SK-N-SH treated with all-trans-retinoic acid at 6 μM for 48 hours (cell line): Measurements from ENCODE around the gene PLEKHH3.
A peak's percentile ranks its signal among the peaks of the same experiment; 100 is the strongest.

Experiments used
- ATAC-seq: fragments of 200-7000 bp; cut with Tn5 transposase; 3 replicates; pipeline ENCODE4 v1.9.1; 2020; ENCODE audit warnings: mild to moderate bottlenecking, moderate library complexity
- ARNTL ChIP-seq: fragments of 450-650 bp; formaldehyde crosslinking; IDR thresholded peaks from 2 replicates; pipeline ENCODE4 v1.5.0; 2020; ENCODE audit warnings: low read depth, mild to moderate bottlenecking, moderate library complexity, borderline replicate concordance
- BACH2 ChIP-seq: fragments of 250-450 bp; sonication (Bioruptor Pico); IDR thresholded peaks from 2 replicates; pipeline ENCODE4 v1.9.0; 2021; ENCODE audit warnings: mild to moderate bottlenecking, borderline replicate concordance
- CREB5 ChIP-seq: fragments of 250-450 bp; sonication (Bioruptor Pico); IDR thresholded peaks from 2 replicates; pipeline ENCODE4 v1.5.1; 2020; ENCODE audit warnings: low read depth, mild to moderate bottlenecking, moderate library complexity
- CSDC2 ChIP-seq: fragments of 250-450 bp; sonication (Bioruptor Pico); IDR thresholded peaks from 2 replicates; pipeline ENCODE4 v1.5.0; 2020; ENCODE audit warnings: mild to moderate bottlenecking, moderate library complexity
- ESRRG ChIP-seq: fragments of 250-450 bp; sonication (Bioruptor Pico); IDR thresholded peaks from 2 replicates; pipeline ENCODE4 v1.6.1; 2021; ENCODE audit warnings: mild to moderate bottlenecking
- GLIS3 ChIP-seq: fragments of 250-450 bp; sonication (Bioruptor Pico); IDR thresholded peaks from 2 replicates; pipeline ENCODE4 v1.5.0; 2020; ENCODE audit warnings: mild to moderate bottlenecking, moderate library complexity
- ISL1 ChIP-seq: fragments of 250-450 bp; sonication (Bioruptor Pico); IDR thresholded peaks from 2 replicates; pipeline ENCODE4 v2.1.2; 2022; ENCODE audit warnings: mild to moderate bottlenecking, moderate library complexity
- OSR1 ChIP-seq: fragments of 250-450 bp; sonication (Bioruptor Pico); IDR thresholded peaks from 2 replicates; pipeline ENCODE4 v1.8.0; 2022; ENCODE audit warnings: moderate library complexity, mild to moderate bottlenecking, inconsistent platforms
- PATZ1 ChIP-seq: fragments of 250-450 bp; sonication (Bioruptor Pico); IDR thresholded peaks from 2 replicates; pipeline ENCODE4 v1.8.0; 2020; ENCODE audit warnings: mild to moderate bottlenecking, moderate library complexity, borderline replicate concordance
- PPARA ChIP-seq: fragments of 250-450 bp; sonication (Bioruptor Pico); IDR thresholded peaks from 2 replicates; pipeline ENCODE4 v1.5.0; 2020; ENCODE audit warnings: mild to moderate bottlenecking, borderline replicate concordance
- RARB ChIP-seq: fragments of 250-450 bp; sonication (Bioruptor Pico); IDR thresholded peaks from 2 replicates; pipeline ENCODE4 v1.8.0; 2021; ENCODE audit warnings: mild to moderate bottlenecking, moderate library complexity
- SNAI2 ChIP-seq: fragments of 250-450 bp; sonication (Bioruptor Pico); IDR thresholded peaks from 2 replicates; pipeline ENCODE4 v1.5.0; 2020; ENCODE audit warnings: mild to moderate bottlenecking, moderate library complexity
- TCF4 ChIP-seq: fragments of 250-450 bp; sonication (Bioruptor Pico); IDR thresholded peaks from 2 replicates; pipeline ENCODE4 v1.8.0; 2021; ENCODE audit warnings: mild to moderate bottlenecking, moderate library complexity, borderline replicate concordance
- TOX ChIP-seq: fragments of 250-450 bp; sonication (Bioruptor Pico); IDR thresholded peaks from 2 replicates; pipeline ENCODE4 v1.8.0; 2021; ENCODE audit warnings: mild to moderate bottlenecking, moderate library complexity, borderline replicate concordance
- TSHZ2 ChIP-seq: fragments of 250-450 bp; sonication (Bioruptor Pico); IDR thresholded peaks from 2 replicates; pipeline ENCODE4 v1.5.0; 2020; ENCODE audit warnings: mild to moderate bottlenecking, moderate library complexity
- ZC3H10 ChIP-seq: fragments of 250-450 bp; sonication (Bioruptor Pico); IDR thresholded peaks from 2 replicates; pipeline ENCODE4 v1.5.1; 2021; ENCODE audit warnings: mild to moderate bottlenecking, moderate library complexity
- ZFP3 ChIP-seq: fragments of 250-450 bp; sonication (Bioruptor Pico); IDR thresholded peaks from 2 replicates; pipeline ENCODE4 v1.5.0; 2020; ENCODE audit warnings: mild to moderate bottlenecking, moderate library complexity
- ZFP30 ChIP-seq: fragments of 450-650 bp; formaldehyde crosslinking; IDR thresholded peaks from 2 replicates; pipeline ENCODE4 v1.5.0; 2022; ENCODE audit warnings: mild to moderate bottlenecking, moderate library complexity
- ZNF565 ChIP-seq: fragments of 450-650 bp; formaldehyde crosslinking; conservative IDR thresholded peaks from 2 replicates; pipeline ENCODE4 v1.5.0; 2020; ENCODE audit warnings: low read depth, mild to moderate bottlenecking, moderate library complexity
- ZNF70 ChIP-seq: fragments of 450-650 bp; formaldehyde crosslinking; IDR thresholded peaks from 2 replicates; pipeline ENCODE4 v1.5.0; 2020; ENCODE audit warnings: mild to moderate bottlenecking, moderate library complexity
- ZNF8 ChIP-seq: fragments of 450-650 bp; formaldehyde crosslinking; IDR thresholded peaks from 2 replicates; pipeline ENCODE4 v1.5.0; 2020; ENCODE audit warnings: mild to moderate bottlenecking, moderate library complexity
- TF ChIP-seq, protein P1 (sequence below): fragments of 250-450 bp; sonication (Bioruptor Pico); IDR thresholded peaks from 2 replicates; pipeline ENCODE4 v1.5.1; 2021; ENCODE audit warnings: mild to moderate bottlenecking, moderate library complexity
- TF ChIP-seq, protein P2 (sequence below): fragments of 250-450 bp; sonication (Bioruptor Pico); IDR thresholded peaks from 2 replicates; pipeline ENCODE4 v1.8.0; 2021; ENCODE audit warnings: low read depth, mild to moderate bottlenecking, moderate library complexity, borderline replicate concordance

Gene PLEKHH3

GRCh38 chr17:42678951-42679491, 2.2 kb upstream of the PLEKHH3 start:
- no peak for ATAC-seq
- TF ChIP-seq ARNTL (CRISPR knock-in tag) (no peak), RARB (CRISPR knock-in tag) (no peak), ZFP30 (CRISPR knock-in tag) (no peak), TCF4 (no peak), SNAI2 (CRISPR knock-in tag) (no peak), ZNF565 (CRISPR knock-in tag) (no peak), ISL1 (CRISPR knock-in tag) (no peak)
- TF ChIP-seq, all 23 proteins: peak for 0

DNA sequence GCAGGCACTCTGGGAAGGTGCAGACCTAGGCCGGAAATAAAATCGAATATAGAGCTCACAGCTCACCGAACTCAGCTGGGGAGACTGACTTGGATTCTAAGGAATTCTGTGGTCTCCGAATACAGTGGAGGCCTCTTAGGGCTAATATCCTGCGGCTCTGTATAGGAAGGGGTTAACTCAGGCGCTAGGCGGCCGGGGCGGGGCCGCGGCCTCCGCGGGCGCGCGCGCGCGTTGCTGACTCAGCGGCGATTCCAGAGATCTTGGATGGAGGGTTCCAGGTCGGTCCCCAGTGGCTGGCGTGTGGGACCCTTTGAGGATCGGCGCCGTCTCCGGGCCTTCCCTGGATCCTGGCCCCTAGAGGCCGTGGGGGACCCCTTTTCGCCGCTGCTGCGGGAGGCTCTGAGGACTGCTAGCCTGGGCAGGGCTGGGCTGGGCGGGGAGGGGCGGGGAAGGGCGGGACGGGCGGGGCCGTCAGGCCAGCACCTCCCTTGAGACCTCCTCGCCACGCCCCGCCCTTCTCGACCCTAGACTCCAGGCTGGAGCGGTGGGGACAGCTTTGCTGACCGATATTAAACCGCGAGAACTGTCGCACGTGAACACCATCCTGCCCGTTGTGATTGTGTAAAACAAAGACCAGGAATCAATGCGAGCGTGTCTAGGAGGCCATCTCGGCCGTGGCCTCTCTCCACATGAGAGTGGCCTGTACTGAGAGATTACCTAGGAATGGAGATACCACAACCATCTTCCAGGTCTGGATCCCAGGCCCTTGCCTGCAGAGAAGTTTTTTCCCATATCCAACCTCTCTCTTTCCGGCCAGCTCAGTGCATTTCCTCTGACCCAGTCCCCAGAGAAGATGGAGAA, 1.4 kb upstream of the PLEKHH3 start:
- TF ChIP-seq TSHZ2 (CRISPR knock-in tag) (peak; percentile 10; the same call in 1 of the 2 replicates), ZFP30 (CRISPR knock-in tag) (no peak), ZNF565 (CRISPR knock-in tag) (no peak), ZC3H10 (no peak), RARB (CRISPR knock-in tag) (no peak), SNAI2 (CRISPR knock-in tag) (no peak), PATZ1 (CRISPR knock-in tag) (no peak), ZNF70 (peak; percentile 76; the same call in 1 of the 2 replicates), CREB5 (CRISPR knock-in tag) (no peak), GLIS3 (no peak), PPARA (CRISPR knock-in tag) (no peak), TOX (CRISPR knock-in tag) (no peak), CSDC2 (CRISPR knock-in tag) (0 out of 2 replicates have a peak, but pooled peaks have one; percentile 20), ZFP3 (CRISPR knock-in tag) (no peak), ARNTL (CRISPR knock-in tag) (no peak), BACH2 (CRISPR knock-in tag) (no peak), ESRRG (CRISPR knock-in tag) (no peak), OSR1 (CRISPR knock-in tag) (no peak)
- TF ChIP-seq, protein P1, sequence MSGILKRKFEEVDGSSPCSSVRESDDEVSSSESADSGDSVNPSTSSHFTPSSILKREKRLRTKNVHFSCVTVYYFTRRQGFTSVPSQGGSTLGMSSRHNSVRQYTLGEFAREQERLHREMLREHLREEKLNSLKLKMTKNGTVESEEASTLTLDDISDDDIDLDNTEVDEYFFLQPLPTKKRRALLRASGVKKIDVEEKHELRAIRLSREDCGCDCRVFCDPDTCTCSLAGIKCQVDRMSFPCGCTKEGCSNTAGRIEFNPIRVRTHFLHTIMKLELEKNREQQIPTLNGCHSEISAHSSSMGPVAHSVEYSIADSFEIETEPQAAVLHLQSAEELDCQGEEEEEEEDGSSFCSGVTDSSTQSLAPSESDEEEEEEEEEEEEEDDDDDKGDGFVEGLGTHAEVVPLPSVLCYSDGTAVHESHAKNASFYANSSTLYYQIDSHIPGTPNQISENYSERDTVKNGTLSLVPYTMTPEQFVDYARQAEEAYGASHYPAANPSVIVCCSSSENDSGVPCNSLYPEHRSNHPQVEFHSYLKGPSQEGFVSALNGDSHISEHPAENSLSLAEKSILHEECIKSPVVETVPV, result no peak
- TF ChIP-seq, all 23 proteins: peak for 3
- peak; percentile 49 for ATAC-seq

- ATAC-seq, result peak; percentile 66
- TF ChIP-seq, protein P2, sequence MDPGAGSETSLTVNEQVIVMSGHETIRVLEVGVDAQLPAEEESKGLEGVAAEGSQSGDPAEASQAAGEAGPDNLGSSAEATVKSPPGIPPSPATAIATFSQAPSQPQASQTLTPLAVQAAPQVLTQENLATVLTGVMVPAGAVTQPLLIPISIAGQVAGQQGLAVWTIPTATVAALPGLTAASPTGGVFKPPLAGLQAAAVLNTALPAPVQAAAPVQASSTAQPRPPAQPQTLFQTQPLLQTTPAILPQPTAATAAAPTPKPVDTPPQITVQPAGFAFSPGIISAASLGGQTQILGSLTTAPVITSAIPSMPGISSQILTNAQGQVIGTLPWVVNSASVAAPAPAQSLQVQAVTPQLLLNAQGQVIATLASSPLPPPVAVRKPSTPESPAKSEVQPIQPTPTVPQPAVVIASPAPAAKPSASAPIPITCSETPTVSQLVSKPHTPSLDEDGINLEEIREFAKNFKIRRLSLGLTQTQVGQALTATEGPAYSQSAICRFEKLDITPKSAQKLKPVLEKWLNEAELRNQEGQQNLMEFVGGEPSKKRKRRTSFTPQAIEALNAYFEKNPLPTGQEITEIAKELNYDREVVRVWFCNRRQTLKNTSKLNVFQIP, result no peak
- TF ChIP-seq, protein P1, result no peak
- TF ChIP-seq ZC3H10, result no peak
- no peak for TF ChIP-seq CSDC2 (CRISPR knock-in tag)
- no peak for TF ChIP-seq ZNF565 (CRISPR knock-in tag)
- no peak for TF ChIP-seq TOX (CRISPR knock-in tag)
- TF ChIP-seq RARB (CRISPR knock-in tag), result no peak
- TF ChIP-seq ZFP3 (CRISPR knock-in tag), result no peak
- TF ChIP-seq ZNF8 (CRISPR knock-in tag), result no peak
- no peak for TF ChIP-seq ESRRG (CRISPR knock-in tag)
- no peak for TF ChIP-seq ISL1 (CRISPR knock-in tag)
- no peak for TF ChIP-seq PPARA (CRISPR knock-in tag)
- TF ChIP-seq GLIS3, result no peak
These were observed 441 bp upstream of the PLEKHH3 start for GRCh38 chr17:42677012-42677857.
